Measurements from ENCODE around the gene HIF1A.
"Not testable (repeated sequence)": the region's sequence is repeated elsewhere in the genome, so short reads cannot be mapped to it uniquely, and the experiment has no call there.

HIF1A gene

GRCh38 chr14:61750708-61751474 lies 55.6 kb downstream of the HIF1A start:
- peak; percentile 87 for DNase-seq

GRCh38 chr14:61751475-61751989 lies 56.2 kb downstream of the HIF1A start:
- DNase-seq = no peak

- DNase-seq = peak; percentile 93
These were observed 57.3 kb downstream of the HIF1A start for GRCh38 chr14:61752626-61753025.

- no peak for DNase-seq
These were observed 58.3 kb downstream of the HIF1A start for GRCh38 chr14:61753631-61754030.

GRCh38 chr14:61754627-61755381 lies 59.5 kb downstream of the HIF1A start:
- no peak for DNase-seq

GRCh38 chr14:61755382-61755742 lies 60.0 kb downstream of the HIF1A start:
- not testable (repeated sequence) for DNase-seq

- no peak for DNase-seq
These were observed 60.8 kb downstream of the HIF1A start for GRCh38 chr14:61756135-61756534.

GRCh38 chr14:61759878-61760277 lies 64.6 kb downstream of the HIF1A start:
- DNase-seq = no peak

GRCh38 chr14:61761557-61761956 lies 66.2 kb downstream of the HIF1A start:
- no peak for DNase-seq

GRCh38 chr14:61761959-61762786 lies 66.9 kb downstream of the HIF1A start, which contains the start of gene SNAPC1:
SNAPC1 (plus strand) TSS chr14:61762420; CDS start chr14:61762461, 41 bp downstream.
- DNase-seq = peak; percentile 98

- DNase-seq = no peak
These were observed 69.2 kb downstream of the HIF1A start for GRCh38 chr14:61764342-61765122.

- DNase-seq = no peak
These were observed 70.1 kb downstream of the HIF1A start for GRCh38 chr14:61765225-61765943.

- DNase-seq = no peak
These were observed 70.8 kb downstream of the HIF1A start for GRCh38 chr14:61766151-61766550.

GRCh38 chr14:61768240-61768639 lies 72.9 kb downstream of the HIF1A start:
- no peak for DNase-seq

- DNase-seq = no peak
These were observed 74.6 kb downstream of the HIF1A start for GRCh38 chr14:61769893-61770292.

- DNase-seq = no peak
These were observed 79.5 kb downstream of the HIF1A start for GRCh38 chr14:61774861-61775260.

- no peak for DNase-seq
These were observed 84.8 kb downstream of the HIF1A start for GRCh38 chr14:61780125-61780524.

- DNase-seq = no peak
These were observed 102.0 kb downstream of the HIF1A start for GRCh38 chr14:61797309-61797708.
